MM.1S (cell line): ENCODE data around the gene ELL.

Experiments used
- EZH2 ChIP-seq: fragments of 300-600 bp; sonication (generic); optimal IDR thresholded peaks from 2 replicates; pipeline ENCODE3; 2017; ENCODE audit warnings: low read depth, mild to moderate bottlenecking, antibody characterized with exemption, low read length, mixed read lengths
- EZH2phosphoT487 ChIP-seq: fragments of 300-600 bp; sonication (generic); IDR thresholded peaks from 2 replicates; pipeline ENCODE4 v1.6.1; 2018; ENCODE audit warnings: antibody characterized with exemption, low read length
- TF ChIP-seq, protein P1 (sequence below): fragments of 300-600 bp; sonication (generic); IDR thresholded peaks from 2 replicates; pipeline ENCODE4 v1.5.1; 2016; ENCODE audit warnings: antibody characterized with exemption, low read length, mixed read lengths

- TF ChIP-seq EZH2phosphoT487 (no peak), EZH2 (no peak)
- TF ChIP-seq, protein P1, sequence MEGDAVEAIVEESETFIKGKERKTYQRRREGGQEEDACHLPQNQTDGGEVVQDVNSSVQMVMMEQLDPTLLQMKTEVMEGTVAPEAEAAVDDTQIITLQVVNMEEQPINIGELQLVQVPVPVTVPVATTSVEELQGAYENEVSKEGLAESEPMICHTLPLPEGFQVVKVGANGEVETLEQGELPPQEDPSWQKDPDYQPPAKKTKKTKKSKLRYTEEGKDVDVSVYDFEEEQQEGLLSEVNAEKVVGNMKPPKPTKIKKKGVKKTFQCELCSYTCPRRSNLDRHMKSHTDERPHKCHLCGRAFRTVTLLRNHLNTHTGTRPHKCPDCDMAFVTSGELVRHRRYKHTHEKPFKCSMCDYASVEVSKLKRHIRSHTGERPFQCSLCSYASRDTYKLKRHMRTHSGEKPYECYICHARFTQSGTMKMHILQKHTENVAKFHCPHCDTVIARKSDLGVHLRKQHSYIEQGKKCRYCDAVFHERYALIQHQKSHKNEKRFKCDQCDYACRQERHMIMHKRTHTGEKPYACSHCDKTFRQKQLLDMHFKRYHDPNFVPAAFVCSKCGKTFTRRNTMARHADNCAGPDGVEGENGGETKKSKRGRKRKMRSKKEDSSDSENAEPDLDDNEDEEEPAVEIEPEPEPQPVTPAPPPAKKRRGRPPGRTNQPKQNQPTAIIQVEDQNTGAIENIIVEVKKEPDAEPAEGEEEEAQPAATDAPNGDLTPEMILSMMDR = no peak
Measured at GRCh38 chr19:18421371-18421959, 100.4 kb downstream of the ELL start.
